Ovary (tissue), 3 donors: ENCODE results near the gene UBL4A.

Source experiments
- EP300 ChIP-seq: sonication (generic); formaldehyde crosslinking; IDR thresholded peaks from one replicate; pipeline ENCODE4 v1.6.1; 2017; ENCODE audit warnings: antibody characterized with exemption
- POLR2A ChIP-seq: fragments of 450-650 bp; IDR thresholded peaks from one replicate; pipeline ENCODE4 v1.6.1; 2017; ENCODE audit warnings: antibody characterized with exemption, mild to moderate bottlenecking, moderate library complexity
- TF ChIP-seq, protein P1 (sequence below), 3 donors: fragments of 450-650 bp in 2 of 3; fragments of 200-600 bp in 1 of 3; IDR thresholded peaks; one replicate each; pipeline versions ENCODE4 v1.5.1 to v1.8.0; 2016 to 2022; ENCODE audit warnings: antibody characterized with exemption in 3 of 3, mild to moderate bottlenecking in 1 of 3
- donor health status: DM: no; HTN: no; CAD: no.

GRCh38 chrX:154436983-154437752, 49.2 kb downstream of the UBL4A start, which contains the start of gene GDI1:
- TF ChIP-seq POLR2A (peak; percentile 55), EP300 (no peak)
- TF ChIP-seq, protein P1, sequence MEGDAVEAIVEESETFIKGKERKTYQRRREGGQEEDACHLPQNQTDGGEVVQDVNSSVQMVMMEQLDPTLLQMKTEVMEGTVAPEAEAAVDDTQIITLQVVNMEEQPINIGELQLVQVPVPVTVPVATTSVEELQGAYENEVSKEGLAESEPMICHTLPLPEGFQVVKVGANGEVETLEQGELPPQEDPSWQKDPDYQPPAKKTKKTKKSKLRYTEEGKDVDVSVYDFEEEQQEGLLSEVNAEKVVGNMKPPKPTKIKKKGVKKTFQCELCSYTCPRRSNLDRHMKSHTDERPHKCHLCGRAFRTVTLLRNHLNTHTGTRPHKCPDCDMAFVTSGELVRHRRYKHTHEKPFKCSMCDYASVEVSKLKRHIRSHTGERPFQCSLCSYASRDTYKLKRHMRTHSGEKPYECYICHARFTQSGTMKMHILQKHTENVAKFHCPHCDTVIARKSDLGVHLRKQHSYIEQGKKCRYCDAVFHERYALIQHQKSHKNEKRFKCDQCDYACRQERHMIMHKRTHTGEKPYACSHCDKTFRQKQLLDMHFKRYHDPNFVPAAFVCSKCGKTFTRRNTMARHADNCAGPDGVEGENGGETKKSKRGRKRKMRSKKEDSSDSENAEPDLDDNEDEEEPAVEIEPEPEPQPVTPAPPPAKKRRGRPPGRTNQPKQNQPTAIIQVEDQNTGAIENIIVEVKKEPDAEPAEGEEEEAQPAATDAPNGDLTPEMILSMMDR (IDR thresholded peaks at IDR 0.05) = no peak
